Measurements from ENCODE around the gene DSCAML1.

DSCAML1 gene

GRCh38 chr11:117724104-117724503 is 72.9 kb downstream of the DSCAML1 start:
- no peak for DNase-seq

GRCh38 chr11:117723277-117724024 is 73.6 kb downstream of the DSCAML1 start:
- no peak for DNase-seq

- DNase-seq, result no peak
These were observed 74.9 kb downstream of the DSCAML1 start for GRCh38 chr11:117722082-117722481.

- DNase-seq, result no peak
These were observed 76.9 kb downstream of the DSCAML1 start for GRCh38 chr11:117720061-117720511.

DNA sequence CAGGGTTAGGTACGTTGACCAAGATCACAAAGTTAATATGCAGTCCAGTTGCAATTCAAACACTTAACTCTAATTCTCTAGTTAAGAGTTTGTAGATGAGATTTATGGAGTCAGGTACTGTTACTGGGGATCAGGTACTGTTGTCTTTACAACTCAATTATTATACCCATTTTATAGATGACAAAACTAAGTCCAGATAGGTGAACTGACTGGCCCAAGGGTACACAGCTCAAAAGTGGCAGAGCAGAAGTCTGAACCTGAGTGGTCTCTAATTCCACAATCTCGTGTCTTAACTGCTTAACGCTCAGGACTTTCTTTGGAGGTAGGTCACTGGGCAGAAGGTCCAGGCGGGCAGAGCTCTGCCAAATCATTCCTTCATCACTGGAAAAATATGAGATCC is 77.5 kb downstream of the DSCAML1 start:
- no peak for DNase-seq

DNA sequence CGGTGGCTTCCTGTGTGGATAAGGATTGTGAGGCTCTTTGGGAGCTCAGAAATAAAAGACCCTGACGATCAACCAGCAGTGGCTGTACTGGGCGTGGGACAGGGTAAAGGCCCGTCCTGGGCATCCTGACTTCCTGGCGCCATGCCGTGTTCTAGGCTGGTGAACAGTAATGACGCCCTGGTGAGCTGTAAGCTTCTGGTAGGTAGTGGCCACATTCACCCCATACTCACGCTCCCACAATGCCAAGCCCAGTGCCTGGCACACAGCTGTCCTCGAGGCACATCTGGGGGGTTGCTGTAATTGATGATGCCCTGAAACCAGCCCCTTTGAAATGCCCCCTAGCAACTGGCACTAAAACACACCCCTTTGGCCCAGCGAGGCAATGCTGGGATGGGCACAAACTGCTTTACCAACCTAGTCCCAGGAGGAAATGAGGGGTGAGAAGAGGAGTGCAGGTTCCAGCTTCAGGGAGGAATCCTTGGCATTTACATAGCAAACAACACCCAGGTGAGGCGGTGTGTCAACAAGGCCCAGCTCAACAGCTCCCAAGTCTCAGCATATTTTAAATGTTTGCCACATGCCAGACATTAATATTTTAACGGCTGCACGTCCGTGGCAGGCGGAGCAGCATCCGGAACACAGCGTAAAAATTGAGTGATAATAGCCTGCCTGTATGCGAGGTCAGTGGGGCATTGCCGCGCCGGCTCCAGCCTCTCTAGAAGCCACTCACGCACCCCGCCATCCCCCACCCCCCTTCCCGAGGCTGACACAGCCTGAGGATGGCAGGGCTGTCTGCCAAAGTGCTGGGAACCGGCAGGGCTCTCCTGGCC is 79.3 kb downstream of the DSCAML1 start:
- no peak for DNase-seq

GRCh38 chr11:117716521-117717440 is 80.2 kb downstream of the DSCAML1 start:
- DNase-seq, result no peak

DNA sequence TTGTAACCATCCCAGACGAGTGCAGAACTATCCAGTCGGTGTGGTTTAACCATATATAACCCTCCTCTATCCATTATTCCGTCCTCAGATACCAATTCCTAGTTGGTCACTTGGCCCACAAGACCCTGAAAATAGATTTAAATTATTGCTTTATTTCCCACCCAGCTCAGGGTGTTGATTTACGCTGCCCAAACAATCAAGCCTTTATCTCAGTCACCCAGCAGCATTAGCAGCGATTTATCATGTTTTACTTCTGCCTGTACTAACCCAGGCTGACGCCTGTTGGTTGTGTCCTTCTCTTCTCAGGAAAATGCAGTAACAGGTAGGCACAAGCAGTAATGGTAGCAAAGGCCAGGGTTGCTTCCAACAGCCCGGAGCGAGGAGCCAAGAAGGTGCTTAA is 81.2 kb downstream of the DSCAML1 start:
- no peak for DNase-seq

DNA sequence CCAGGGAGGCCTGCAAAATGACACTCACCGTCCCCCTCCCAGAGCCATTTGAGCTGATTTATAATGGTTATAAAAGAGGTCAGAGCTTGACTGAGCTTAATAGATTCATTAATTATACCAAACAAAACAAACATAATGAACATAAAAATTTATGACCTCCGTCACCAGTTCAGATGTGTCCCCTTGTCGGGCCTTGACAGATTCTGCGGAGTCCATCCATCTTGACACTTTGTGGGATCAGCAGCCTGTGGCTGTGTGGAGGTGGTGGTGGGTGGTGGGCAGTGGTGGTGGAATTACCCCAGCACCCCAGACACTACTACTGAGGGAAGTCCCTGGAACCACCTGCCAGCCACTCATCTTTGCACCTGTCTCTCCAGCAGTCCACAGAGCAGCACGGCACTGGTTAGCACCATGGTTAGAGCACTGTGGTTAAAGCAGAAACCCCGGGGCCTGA is 83.5 kb downstream of the DSCAML1 start:
- no peak for DNase-seq

- DNase-seq, result no peak
These were observed 84.5 kb downstream of the DSCAML1 start for GRCh38 chr11:117712530-117712929.

- no peak for DNase-seq
These were observed 85.7 kb downstream of the DSCAML1 start for GRCh38 chr11:117711331-117711730.

DNA sequence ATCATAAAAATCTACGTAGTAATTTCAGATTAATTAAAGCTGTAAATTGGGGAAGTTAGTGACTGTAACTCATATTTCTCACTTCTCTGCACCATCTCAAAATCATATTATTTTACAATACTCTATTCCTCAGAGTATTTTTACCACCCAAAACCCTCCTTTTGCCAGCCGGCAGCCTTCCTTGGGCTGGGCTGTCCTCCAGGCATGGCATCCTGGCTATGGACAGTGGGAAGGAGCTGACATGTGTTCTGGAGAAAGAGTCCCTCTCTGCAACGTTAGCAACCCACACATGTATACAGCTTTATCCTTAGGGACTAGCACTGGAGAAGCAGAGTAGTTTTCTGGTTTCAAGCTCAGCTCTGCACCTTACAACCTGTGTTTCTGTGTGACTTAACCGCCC is 86.8 kb downstream of the DSCAML1 start:
- no peak for DNase-seq

DNA sequence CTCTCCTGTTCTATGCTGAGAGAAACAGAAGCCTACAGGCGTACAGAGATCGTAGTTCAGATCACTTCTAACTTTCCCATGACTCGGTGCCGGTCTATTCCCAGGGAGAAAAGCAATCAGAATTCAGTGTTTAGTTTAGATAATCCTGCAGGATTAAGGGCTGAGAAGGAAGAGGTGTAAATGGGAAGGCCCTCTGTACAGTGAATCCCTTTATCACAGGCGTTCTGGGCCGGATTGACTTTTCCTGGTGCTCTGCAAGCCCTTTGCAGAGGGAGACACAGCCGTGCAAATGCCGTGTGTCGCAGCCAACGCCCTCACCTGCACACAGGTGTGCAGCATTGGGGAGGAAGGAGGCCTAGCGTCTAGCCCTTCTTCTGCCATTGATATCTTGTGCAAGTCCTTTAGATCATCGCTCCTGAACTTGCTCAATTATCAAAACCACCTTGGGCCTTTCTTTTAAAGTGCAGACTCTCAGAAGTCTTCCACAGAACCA is 90.6 kb downstream of the DSCAML1 start:
- no peak for DNase-seq

GRCh38 chr11:117705866-117706265 is 91.2 kb downstream of the DSCAML1 start:
- DNase-seq, result no peak

GRCh38 chr11:117704395-117705100 is 92.5 kb downstream of the DSCAML1 start:
- DNase-seq, result no peak

DNA sequence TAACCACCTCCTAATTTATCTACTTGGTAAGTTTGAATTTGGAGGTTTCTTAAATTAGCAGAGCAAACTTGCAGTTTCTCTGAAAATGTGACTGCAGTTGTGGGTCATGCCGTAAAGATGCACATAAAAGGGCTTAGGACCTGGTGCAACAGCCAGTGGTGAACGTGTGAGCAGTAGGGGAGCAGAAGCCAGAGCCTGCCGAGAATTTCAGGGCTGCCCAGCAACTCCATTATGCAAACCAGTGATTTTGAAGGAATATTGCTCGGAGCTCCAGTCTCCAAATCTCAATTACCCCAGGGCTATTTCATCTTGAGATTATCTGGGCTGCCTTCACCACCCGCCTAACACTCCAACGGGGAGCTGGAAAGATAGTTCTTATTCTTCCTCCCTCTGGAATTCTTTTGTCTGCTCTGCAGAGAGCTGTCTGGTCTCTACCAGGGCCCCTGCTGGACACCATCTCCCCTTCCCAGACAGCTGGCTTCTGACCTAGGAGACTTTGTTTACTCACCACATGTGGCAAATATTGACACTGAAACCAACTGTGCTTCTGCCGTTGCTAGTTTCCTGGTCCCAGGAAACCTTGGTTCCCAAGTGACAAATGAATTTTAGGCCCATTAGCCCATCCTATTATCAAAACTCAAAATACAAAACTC is 93.9 kb downstream of the DSCAML1 start:
- DNase-seq, result no peak

- DNase-seq, result no peak
These were observed 95.2 kb downstream of the DSCAML1 start for GRCh38 chr11:117701781-117702180.

- DNase-seq, result no peak
These were observed 96.5 kb downstream of the DSCAML1 start for GRCh38 chr11:117700551-117700950.

DNA sequence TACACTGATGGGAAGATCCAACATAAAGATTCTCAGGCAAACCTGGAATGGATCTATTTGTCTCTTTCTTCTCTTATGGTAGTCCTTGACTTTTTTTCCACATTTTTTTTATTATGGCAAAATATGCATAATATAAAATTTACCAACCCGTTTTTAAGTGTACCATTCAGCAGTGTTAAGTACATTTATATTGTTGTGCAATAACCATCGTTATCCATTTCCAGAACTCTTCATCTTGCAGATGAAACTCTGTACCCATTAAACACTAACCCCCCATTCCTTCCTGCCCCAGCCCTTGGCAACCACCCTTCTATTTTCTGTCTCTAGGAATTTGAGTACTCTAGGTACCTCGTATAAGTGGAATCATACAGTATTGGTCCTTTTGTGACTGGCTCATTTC is 99.7 kb downstream of the DSCAML1 start:
- DNase-seq, result no peak

DNA sequence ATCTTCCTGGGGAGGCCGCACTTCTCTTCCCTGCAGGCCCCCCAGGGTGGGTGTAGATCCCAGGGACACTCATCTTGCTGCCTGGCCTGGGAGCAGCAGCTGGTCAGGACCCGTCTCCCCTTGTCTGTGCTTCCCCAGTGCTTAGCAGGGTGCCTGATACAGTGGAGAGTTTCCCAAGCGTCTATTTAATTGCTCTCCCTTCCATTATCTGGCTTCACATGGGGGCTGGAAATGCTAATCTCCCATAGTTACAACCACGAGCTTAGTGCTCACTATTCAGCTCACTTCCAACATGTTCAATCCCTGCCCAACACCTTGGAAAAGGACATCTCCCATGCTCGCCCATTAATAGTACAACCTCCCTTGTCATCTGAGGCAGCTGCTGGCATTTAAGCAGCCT is 100.5 kb downstream of the DSCAML1 start:
- no peak for DNase-seq

DNA sequence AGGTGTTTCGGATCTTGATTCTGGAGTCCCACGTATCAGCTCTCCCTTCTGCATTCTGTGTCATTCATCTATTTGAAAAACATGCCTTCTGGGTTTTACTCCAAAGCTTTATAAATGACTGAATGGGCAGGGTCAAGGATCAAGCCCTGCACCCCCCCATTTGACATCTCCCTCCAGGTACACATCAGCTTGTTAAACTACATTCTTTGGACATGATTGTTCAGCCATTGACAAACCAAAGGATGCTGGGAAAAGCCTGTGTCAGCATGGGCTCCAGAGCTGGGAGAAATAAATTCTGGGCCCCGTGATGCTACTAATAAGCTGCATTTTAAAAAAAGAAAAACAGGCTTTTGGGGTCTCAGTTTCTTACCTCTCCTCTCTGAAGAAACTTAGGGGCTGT is 103.7 kb downstream of the DSCAML1 start:
- no peak for DNase-seq
